ENCODE data around the gene CHAD.

- TF ChIP-seq, protein P1, sequence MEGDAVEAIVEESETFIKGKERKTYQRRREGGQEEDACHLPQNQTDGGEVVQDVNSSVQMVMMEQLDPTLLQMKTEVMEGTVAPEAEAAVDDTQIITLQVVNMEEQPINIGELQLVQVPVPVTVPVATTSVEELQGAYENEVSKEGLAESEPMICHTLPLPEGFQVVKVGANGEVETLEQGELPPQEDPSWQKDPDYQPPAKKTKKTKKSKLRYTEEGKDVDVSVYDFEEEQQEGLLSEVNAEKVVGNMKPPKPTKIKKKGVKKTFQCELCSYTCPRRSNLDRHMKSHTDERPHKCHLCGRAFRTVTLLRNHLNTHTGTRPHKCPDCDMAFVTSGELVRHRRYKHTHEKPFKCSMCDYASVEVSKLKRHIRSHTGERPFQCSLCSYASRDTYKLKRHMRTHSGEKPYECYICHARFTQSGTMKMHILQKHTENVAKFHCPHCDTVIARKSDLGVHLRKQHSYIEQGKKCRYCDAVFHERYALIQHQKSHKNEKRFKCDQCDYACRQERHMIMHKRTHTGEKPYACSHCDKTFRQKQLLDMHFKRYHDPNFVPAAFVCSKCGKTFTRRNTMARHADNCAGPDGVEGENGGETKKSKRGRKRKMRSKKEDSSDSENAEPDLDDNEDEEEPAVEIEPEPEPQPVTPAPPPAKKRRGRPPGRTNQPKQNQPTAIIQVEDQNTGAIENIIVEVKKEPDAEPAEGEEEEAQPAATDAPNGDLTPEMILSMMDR (conservative IDR thresholded peaks at IDR 0.05): no peak
- no peak for TF ChIP-seq ZFX (IDR thresholded peaks at IDR 0.05)
These were observed 13.0 kb upstream of the CHAD start for GRCh38 chr17:50481648-50482047.

Data from C4-2B (cell line).